Testis (tissue), 2 donors: Measurements from ENCODE around the gene RASA2.
A peak's percentile ranks its signal among the peaks of the same experiment; 100 is the strongest.

ENCODE experiments used
- CTCF ChIP-seq, 3 experiments: fragments of 450-650 bp in 2 of 3; fragments of 200-600 bp in 1 of 3; sonication (generic) in 1 of 3; IDR thresholded peaks; one replicate each; pipeline ENCODE4 v1.5.1; 2016 to 2019; ENCODE audit warnings: antibody characterized with exemption in 3 of 3, mild to moderate bottlenecking in 2 of 3, moderate library complexity in 1 of 3
- POLR2A ChIP-seq: fragments of 450-650 bp; IDR thresholded peaks from one replicate; pipeline ENCODE4 v1.6.1; 2017; ENCODE audit warnings: antibody characterized with exemption, mild to moderate bottlenecking, moderate library complexity

DNA sequence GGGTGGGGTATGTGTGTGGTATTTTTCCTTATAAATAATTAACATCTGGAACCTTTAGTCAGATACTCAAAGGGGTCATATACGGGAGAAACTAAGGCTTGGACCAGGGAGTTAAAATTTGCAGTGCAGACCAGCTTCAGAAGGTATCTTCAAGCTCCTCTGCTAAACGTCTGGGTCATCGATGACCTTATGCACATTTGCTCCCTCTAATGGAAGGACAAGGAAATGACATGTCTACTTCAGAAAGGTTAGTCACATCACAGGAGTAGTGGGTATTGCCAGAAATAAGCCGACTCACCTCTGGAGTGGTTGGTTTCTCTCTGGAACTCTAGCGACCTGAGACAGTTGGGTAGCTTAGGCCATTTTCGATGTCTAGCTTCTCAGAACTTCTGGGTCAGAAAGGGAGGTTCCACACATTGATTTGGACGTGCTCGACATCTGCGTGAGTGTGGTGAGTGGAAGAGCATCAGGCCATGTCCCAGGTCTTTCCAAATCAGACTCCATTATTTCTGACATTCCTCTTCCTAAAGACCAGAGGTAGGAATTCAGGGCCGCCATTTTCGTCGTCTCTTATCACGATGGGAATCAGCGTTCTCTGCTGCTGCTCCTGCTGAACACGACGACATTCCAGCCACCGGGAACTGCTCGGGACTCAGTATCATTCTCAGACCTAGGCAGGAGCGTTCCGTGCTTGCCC is 31.8 kb upstream of the RASA2 start:
- TF ChIP-seq POLR2A: no peak
- peak; percentile 54 to 61 (median 58) for TF ChIP-seq CTCF (IDR thresholded peaks at IDR 0.05)
